HL-60 (cell line): ENCODE results near the gene GABRB3.

Source experiments
- DNase-seq, 2 experiments: peaks; one replicate each; pipeline ENCODE4 v3.0.0-alpha.2; 2010 to 2020; ENCODE audit warnings: low read depth in 1 of 2, low spot score in 1 of 2
- H3K27ac ChIP-seq: fragments of 250-450 bp; sonication (Bioruptor Pico); replicated peaks from 2 replicates; pipeline ENCODE4 v1.5.1; 2020; ENCODE audit warnings: mild to moderate bottlenecking, moderate library complexity
- H3K27me3 ChIP-seq: fragments of 250-450 bp; sonication (Bioruptor Pico); 2 replicates; pipeline ENCODE4 v1.5.1; 2021; ENCODE audit warnings: mild to moderate bottlenecking, moderate library complexity; ENCODE audit not compliant: insufficient read depth, poor library complexity, severe bottlenecking
- H3K4me3 ChIP-seq: replicated peaks from 2 replicates; pipeline ENCODE4 v1.5.1; 2011; ENCODE audit warnings: mild to moderate bottlenecking, control low read depth, low read length; ENCODE audit not compliant: insufficient read depth
- CTCF ChIP-seq: IDR thresholded peaks from one replicate; pipeline ENCODE4 v1.5.1; 2011; ENCODE audit warnings: low read length, control low read depth, inconsistent platforms; ENCODE audit not compliant: insufficient read depth
- GABPA ChIP-seq: IDR thresholded peaks from 2 replicates; pipeline ENCODE4 v1.6.1; 2012; ENCODE audit warnings: low read depth
- POLR2AphosphoS5 ChIP-seq: IDR thresholded peaks from 2 replicates; pipeline ENCODE4 v1.6.1; 2012; ENCODE audit warnings: low read depth
- REST ChIP-seq: IDR thresholded peaks from 2 replicates; pipeline ENCODE4 v1.6.1; 2012; ENCODE audit warnings: low read depth; ENCODE audit not compliant: insufficient replicate concordance
- SPI1 ChIP-seq: IDR thresholded peaks from 2 replicates; pipeline ENCODE4 v1.6.1; 2012; ENCODE audit warnings: low read depth, mild to moderate bottlenecking, borderline replicate concordance

The GABRB3 gene

GRCh38 chr15:26565542-26565941, 207.3 kb downstream of the GABRB3 start:
- Histone ChIP-seq H3K27ac (no peak overlapping the region), H3K4me3 (no peak overlapping the region), H3K27me3 (no peaks in the 10 kb centered on the region)
- DNase-seq = no peak
- TF ChIP-seq SPI1 (no peak), REST (no peak), POLR2AphosphoS5 (no peak)

GRCh38 chr15:26564361-26564760, 208.5 kb downstream of the GABRB3 start:
- Histone ChIP-seq H3K27me3 (no peaks in the 10 kb centered on the region), H3K4me3 (no peak overlapping the region), H3K27ac (no peak overlapping the region)
- TF ChIP-seq REST (no peak), POLR2AphosphoS5 (no peak), GABPA (no peak)
- DNase-seq = no peak

- TF ChIP-seq POLR2AphosphoS5 (no peak), SPI1 (no peak), GABPA (no peak)
- H3K4me3 ChIP-seq = no peak overlapping the region
- no peak overlapping the region for H3K27ac ChIP-seq
- no peaks in the 10 kb centered on the region for H3K27me3 ChIP-seq
- no peak for DNase-seq
These were observed 210.5 kb downstream of the GABRB3 start for GRCh38 chr15:26562336-26562735.

GRCh38 chr15:26561896-26562295, 211.0 kb downstream of the GABRB3 start:
- Histone ChIP-seq H3K4me3 (no peak overlapping the region), H3K27me3 (no peaks in the 10 kb centered on the region), H3K27ac (no peak overlapping the region)
- DNase-seq = no peak
- no peak for TF ChIP-seq GABPA
- TF ChIP-seq CTCF = no peak
- no peak for TF ChIP-seq POLR2AphosphoS5
- TF ChIP-seq REST = no peak
- no peak for TF ChIP-seq SPI1

- DNase-seq = no peak
- no peak overlapping the region for H3K4me3 ChIP-seq
- H3K27ac ChIP-seq = no peak overlapping the region
- H3K27me3 ChIP-seq = no peaks in the 10 kb centered on the region
- TF ChIP-seq CTCF = no peak
- no peak for TF ChIP-seq POLR2AphosphoS5
- no peak for TF ChIP-seq REST
- TF ChIP-seq GABPA = no peak
These were observed 211.7 kb downstream of the GABRB3 start for GRCh38 chr15:26561130-26561529.
